B cell (primary cell): Measurements from ENCODE around the gene CASK. TPM values are rescaled to one million over a fixed set of nuclear protein-coding genes. Genes with fewer than 3 reads are reported as not detected.

ENCODE experiments used
- ATAC-seq: fragments of 200-7000 bp; cut with Tn5 transposase; one replicate; pipeline ENCODE4 v1.10.0; 2021; ENCODE audit warnings: low read depth, mild to moderate bottlenecking, moderate number of reproducible peaks, moderate library complexity
- CTCF ChIA-PET: fragments of 350-600 bp; sonication (Branson Sonifier 250); formaldehyde crosslinking; loops from one replicate; lab custom pipeline; 2021; ENCODE audit warnings: antibody characterized with exemption, inconsistent platforms; lab: Charles Lee
- POLR2A ChIA-PET: fragments of 350-600 bp; sonication (Branson Sonifier 250); formaldehyde crosslinking; loops from one replicate; lab custom pipeline; 2021; ENCODE audit warnings: antibody characterized with exemption; lab: Charles Lee
- DNase-seq: peaks from one replicate; pipeline ENCODE4 v3.0.0; 2013
- H2AFZ ChIP-seq: 2 replicates; pipeline ENCODE4 v1.6.1; 2012; ENCODE audit warnings: mild to moderate bottlenecking, low read depth, low read length; ENCODE audit not compliant: insufficient read depth, poor library complexity, severe bottlenecking
- H3K27ac ChIP-seq, 2 donors: 1 replicate in 1 of 2; 2 replicates in 1 of 2; pipeline ENCODE4 v1.5.1; 2012 to 2013; ENCODE audit warnings: low read length in 2 of 2, mild to moderate bottlenecking in 2 of 2, moderate library complexity in 1 of 2
- H3K27me3 ChIP-seq, 4 experiments: fragments of 200-600 bp in 1 of 4; sonication (generic) in 1 of 4; replicated peaks in 1 of 4; 1 replicate in 2 of 4; 2 replicates in 2 of 4; pipeline versions ENCODE4 v1.6.1 to v1.7.0; 2013 to 2016; ENCODE audit warnings: low read length in 3 of 4, mild to moderate bottlenecking in 2 of 4, mixed read lengths in 1 of 4, moderate library complexity in 1 of 4; ENCODE audit not compliant: insufficient read depth in 4 of 4, control insufficient read depth in 3 of 4; ENCODE audit errors: control extremely low read depth in 1 of 4
- H3K36me3 ChIP-seq, 2 experiments: replicated peaks in 1 of 2; 1 replicate in 1 of 2; 2 replicates in 1 of 2; pipeline versions ENCODE4 v1.6.1 to v1.7.1; 2013; ENCODE audit warnings: low read length in 1 of 2; ENCODE audit not compliant: insufficient read depth in 2 of 2, control insufficient read depth in 1 of 2; ENCODE audit errors: control extremely low read depth in 1 of 2, extremely low read depth in 1 of 2
- H3K4me1 ChIP-seq, 2 donors: fragments of 200-600 bp in 1 of 2; sonication (generic) in 1 of 2; 1 replicate in 1 of 2; 2 replicates in 1 of 2; pipeline versions ENCODE4 v1.5.1 to v1.6.1; 2013 to 2017; ENCODE audit warnings: low read length in 2 of 2; ENCODE audit not compliant: control insufficient read depth in 2 of 2, insufficient read depth in 2 of 2
- H3K4me2 ChIP-seq: replicated peaks from 2 replicates; pipeline ENCODE3; 2012; ENCODE audit warnings: mild to moderate bottlenecking, low read depth, low read length; ENCODE audit not compliant: poor library complexity, severe bottlenecking
- H3K4me3 ChIP-seq, 5 experiments: fragments of 200-600 bp in 1 of 5; sonication (generic) in 1 of 5; 1 replicate in 3 of 5; 2 replicates in 2 of 5; pipeline versions ENCODE4 v1.5.1 to v1.7.0; 2011 to 2016; ENCODE audit warnings: low read length in 4 of 5, mild to moderate bottlenecking in 4 of 5, low read depth in 2 of 5, control low read depth in 1 of 5, moderate library complexity in 1 of 5; ENCODE audit not compliant: insufficient read depth in 1 of 5; ENCODE audit errors: control extremely low read depth in 1 of 5, extremely low read depth in 1 of 5
- H3K79me2 ChIP-seq: fragments of 200-600 bp; sonication (generic); one replicate; pipeline ENCODE4 v1.6.0; 2016; ENCODE audit warnings: low read length; ENCODE audit not compliant: control insufficient read depth, insufficient read depth
- H3K9ac ChIP-seq: fragments of 200-600 bp; sonication (generic); 2 replicates; pipeline ENCODE4 v1.6.1; 2017; ENCODE audit warnings: mild to moderate bottlenecking, low read length, moderate library complexity
- H3K9me3 ChIP-seq, 3 donors: one replicate each; pipeline versions ENCODE4 v1.6.1 to v1.7.1; 2013; ENCODE audit warnings: low read length in 2 of 3; ENCODE audit not compliant: control insufficient read depth in 2 of 3, insufficient read depth in 1 of 3; ENCODE audit errors: control extremely low read depth in 1 of 3
- H4K20me1 ChIP-seq: 2 replicates; pipeline ENCODE4 v1.6.0; 2012; ENCODE audit warnings: mild to moderate bottlenecking, low read length; ENCODE audit not compliant: insufficient read depth, control insufficient read depth, poor library complexity, severe bottlenecking
- H3K27ac Mint-ChIP-seq: one replicate; pipeline ENCODE4 v1.8.0; 2021; ENCODE audit warnings: mixed read lengths
- H3K27me3 Mint-ChIP-seq: one replicate; pipeline ENCODE4 v1.8.0; 2021; ENCODE audit warnings: mixed read lengths
- H3K4me1 Mint-ChIP-seq: one replicate; pipeline ENCODE4 v1.8.0; 2021; ENCODE audit warnings: mixed read lengths
- H3K4me3 Mint-ChIP-seq: one replicate; pipeline ENCODE4 v1.8.0; 2021; ENCODE audit warnings: mixed read lengths
- H3K9me3 Mint-ChIP-seq: one replicate; pipeline ENCODE4 v1.8.0; 2022; ENCODE audit warnings: mixed read lengths; ENCODE audit not compliant: insufficient read depth
- CTCF ChIP-seq: fragments of 200-600 bp; IDR thresholded peaks from one replicate; pipeline ENCODE4 v1.8.0; 2022; ENCODE audit warnings: antibody characterized with exemption, mild to moderate bottlenecking
- EZH2 ChIP-seq: IDR thresholded peaks from 2 replicates; pipeline ENCODE4 v1.6.1; 2012; ENCODE audit warnings: borderline replicate concordance, low read depth, mild to moderate bottlenecking, moderate library complexity, low read length; ENCODE audit not compliant: insufficient read depth, poor library complexity, severe bottlenecking
- WGBS: methylation state at CpG from one replicate; pipeline ENCODE4 v1.1.5; 2013; ENCODE audit warnings: missing lambda C conversion rate; ENCODE audit not compliant: insufficient coverage; 5-methylcytosine and 5-hydroxymethylcytosine counted together
- intact Hi-C: fragments of 100-400 bp; cut with micrococcal nuclease; formaldehyde crosslinking; loops from one replicate; pipeline ENCODE4 v1.10.0; 2022
- polyA plus RNA-seq: library from polyadenylated mRNA; depleted of rRNA; stranded (reverse); fragments of >200 nt; gene quantifications from 2 replicates; pipeline ENCODE4 v1.2.3, GENCODE V29; 2012
- total RNA-seq, 2 donors: library from RNA; stranded (reverse); fragments of 120-200 nt in 1 of 2; gene quantifications; 1 replicate in 1 of 2; 2 replicates in 1 of 2; pipeline versions ENCODE4 v1.2.3 to v1.2.4, GENCODE V29; 2013 to 2022

The CASK gene
- total and polyA plus RNA-seq, 2 donors (not counting 1 experiment from before 2014, with no cell fraction given), result 14.2 to 50.4 TPM

GRCh38 chrX:41789374-41789773 lies 134.0 kb downstream of the CASK start:
- H3K27me3 Mint-ChIP-seq, result no peaks in the 10 kb centered on the region
- no peaks in the 10 kb centered on the region for H3K9me3 ChIP-seq
- ATAC-seq, result no peak
- H3K4me3 ChIP-seq, result no peak overlapping the region
- ChIA-PET POLR2A (interaction anchor here (0.6 kb wide), 1 partner anchor 242 kb away, joined by 4 read pairs; no protein-coding TSS in a partner anchor), CTCF (interaction anchor here (0.7 to 1.7 kb wide), 4 partner anchors 8 to 1961 kb away, joined by 3 to 6 read pairs (median 4); no protein-coding TSS in a partner anchor)
- H3K27ac ChIP-seq, result no peak overlapping the region
- intact Hi-C loops, result no loop called here
- peaks cover 0 to 3% of the 10 kb centered on the region in 2 experiments for H3K36me3 ChIP-seq
- H3K4me1 Mint-ChIP-seq, result peaks cover 8% of the 10 kb centered on the region
- no peaks in the 10 kb centered on the region for H3K4me1 ChIP-seq
- H3K4me2 ChIP-seq, result no peak overlapping the region
- DNase-seq, result no peak
- H3K27ac Mint-ChIP-seq, result no peak overlapping the region
- H3K79me2 ChIP-seq, result peaks cover 4% of the 10 kb centered on the region
- peaks cover 0 to 3% (median 0%) of the 10 kb centered on the region in 4 experiments for H3K27me3 ChIP-seq
- no peaks in the 10 kb centered on the region for H4K20me1 ChIP-seq
- H3K4me3 Mint-ChIP-seq, result no peak overlapping the region
- no CpG with 5 or more reads among the region's 2 CpGs for WGBS
- no peaks in the 10 kb centered on the region for H3K9me3 Mint-ChIP-seq
- H2AFZ ChIP-seq, result no peak overlapping the region
- TF ChIP-seq CTCF (no peak), EZH2 (no peak)
- no peak overlapping the region for H3K9ac ChIP-seq

GRCh38 chrX:41785685-41786084 lies 137.7 kb downstream of the CASK start:
- TF ChIP-seq CTCF (no peak), EZH2 (no peak)
- H3K27me3 ChIP-seq, result peaks cover 0 to 3% (median 0%) of the 10 kb centered on the region in 4 experiments
- no peak overlapping the region for H3K27ac ChIP-seq
- ATAC-seq (no peak), DNase-seq (no peak)
- ChIA-PET POLR2A (no interaction called here), CTCF (interaction anchor here (0.8 kb wide), 1 partner anchor 1080 kb away, joined by 3 read pairs; no protein-coding TSS in a partner anchor)
- H3K36me3 ChIP-seq, result peaks cover 0 to 3% of the 10 kb centered on the region in 2 experiments
- no peak overlapping the region for H3K9ac ChIP-seq
- Mint-ChIP-seq H3K4me1 (peaks cover 11% of the 10 kb centered on the region), H3K27me3 (no peaks in the 10 kb centered on the region), H3K27ac (peak overlapping the region; percentile 59), H3K4me3 (no peak overlapping the region), H3K9me3 (no peaks in the 10 kb centered on the region)
- H3K4me1 ChIP-seq, result peaks cover 0 to 3% of the 10 kb centered on the region in 2 donors
- 83% methylated on average over 1 of the region's 2 CpGs for WGBS
- no peaks in the 10 kb centered on the region for H3K79me2 ChIP-seq
- no peak overlapping the region for H3K4me2 ChIP-seq
- H3K4me3 ChIP-seq, result no peak overlapping the region
- no peaks in the 10 kb centered on the region for H4K20me1 ChIP-seq
- no peak overlapping the region for H2AFZ ChIP-seq
- H3K9me3 ChIP-seq, result no peaks in the 10 kb centered on the region
- intact Hi-C loops, result no loop called here
